Endothelial cell of umbilical vein (primary cell): ENCODE results near the gene KCTD1. TPM values are rescaled to one million over a fixed set of nuclear protein-coding genes. Genes with fewer than 3 reads are reported as not detected.

Experiments
- BruUV-seq: library from RNA; stranded (reverse); fragments of 400-500 nt; replicated peaks from 2 replicates; lab custom pipeline; 2021; lab: Mats Ljungman, UMichigan
- CTCF ChIA-PET: fragments of 300-600, 350-600 bp; sonication (Branson Sonifier 250); formaldehyde crosslinking; loops from one replicate; lab custom pipeline; 2021; ENCODE audit warnings: antibody characterized with exemption, inconsistent platforms; lab: Charles Lee
- POLR2A ChIA-PET: fragments of 300-600, 350-600 bp; sonication (Branson Sonifier 250); formaldehyde crosslinking; loops from one replicate; lab custom pipeline; 2021; ENCODE audit warnings: antibody characterized with exemption, inconsistent platforms; lab: Charles Lee
- DNase-seq: peaks from one replicate; pipeline ENCODE4 v3.0.0-alpha.2; 2011; ENCODE audit warnings: low read depth, low spot score
- FAIRE-seq: peaks from 2 replicates; lab custom pipeline; 2011; peaks lifted over from hg19 to GRCh38; lab: Jason Lieb, UNC
- H2AFZ ChIP-seq: 2 replicates; pipeline ENCODE4 v1.6.0; 2012; ENCODE audit warnings: low read depth, low read length, control low read depth, inconsistent platforms
- H3K27ac ChIP-seq: 2 replicates; pipeline ENCODE4 v1.5.1; 2011; ENCODE audit warnings: low read depth, mild to moderate bottlenecking, control low read depth, low read length, moderate library complexity; ENCODE audit not compliant: insufficient read depth
- H3K27me3 ChIP-seq, 2 experiments: 2 replicates each; pipeline versions ENCODE4 v1.6.0 to v1.6.1; 2011; ENCODE audit warnings: low read length in 2 of 2, mixed read lengths in 1 of 2; ENCODE audit not compliant: control insufficient read depth in 2 of 2, insufficient read depth in 2 of 2
- H3K36me3 ChIP-seq, 2 experiments: 2 replicates in 1 of 2; 3 replicates in 1 of 2; pipeline ENCODE4 v1.5.1; 2011; ENCODE audit warnings: low read length in 2 of 2, mild to moderate bottlenecking in 1 of 2, moderate library complexity in 1 of 2; ENCODE audit not compliant: control insufficient read depth in 2 of 2, insufficient read depth in 2 of 2; ENCODE audit errors: extremely low read depth in 1 of 2
- H3K4me1 ChIP-seq: 3 replicates; pipeline ENCODE4 v1.5.1; 2011; ENCODE audit warnings: mild to moderate bottlenecking, low read length; ENCODE audit not compliant: control insufficient read depth, insufficient read depth; ENCODE audit errors: extremely low read depth
- H3K4me2 ChIP-seq: 2 replicates; pipeline ENCODE4 v1.6.1; 2011; ENCODE audit warnings: low read length, control low read depth, mixed read lengths; ENCODE audit not compliant: insufficient read depth
- H3K4me3 ChIP-seq, 3 experiments: fragments of 200-600 bp in 1 of 3; sonication (generic), shearing (Covaris generic) in 1 of 3; replicated peaks in 1 of 3; 2 replicates each; pipeline ENCODE4 v1.5.1; 2011 to 2016; ENCODE audit warnings: control low read depth in 3 of 3, low read length in 3 of 3, mild to moderate bottlenecking in 2 of 3, inconsistent platforms in 1 of 3, low read depth in 1 of 3, moderate library complexity in 1 of 3; ENCODE audit not compliant: insufficient read depth in 1 of 3
- H3K79me2 ChIP-seq: 2 replicates; pipeline ENCODE4 v1.6.0; 2012; ENCODE audit warnings: low read length, inconsistent platforms; ENCODE audit not compliant: control insufficient read depth, insufficient read depth
- H3K9ac ChIP-seq: replicated peaks from 2 replicates; pipeline ENCODE3; 2011; ENCODE audit warnings: low read length, control low read depth; ENCODE audit not compliant: insufficient read depth; ENCODE audit errors: extremely low read depth
- H3K9me1 ChIP-seq: replicated peaks from 3 replicates; pipeline ENCODE4 v1.6.0; 2011; ENCODE audit warnings: mild to moderate bottlenecking, low read length; ENCODE audit not compliant: control insufficient read depth, insufficient read depth; ENCODE audit errors: extremely low read depth
- H3K9me3 ChIP-seq: replicated peaks from 2 replicates; pipeline ENCODE4 v1.5.1; 2012; ENCODE audit warnings: low read length, inconsistent platforms; ENCODE audit not compliant: control insufficient read depth, insufficient read depth
- H4K20me1 ChIP-seq: replicated peaks from 2 replicates; pipeline ENCODE3; 2011; ENCODE audit warnings: mild to moderate bottlenecking, low read length; ENCODE audit not compliant: control insufficient read depth, insufficient read depth; ENCODE audit errors: extremely low read depth
- CTCF ChIP-seq, 2 donors: IDR thresholded peaks; 1 replicate in 1 of 2; 2 replicates in 1 of 2; pipeline ENCODE4 v1.5.1; 2011; ENCODE audit warnings: low read length in 2 of 2, mild to moderate bottlenecking in 2 of 2, moderate library complexity in 2 of 2, control low read depth in 1 of 2, inconsistent platforms in 1 of 2, low read depth in 1 of 2; ENCODE audit not compliant: insufficient read depth in 1 of 2; ENCODE audit errors: extremely low read depth in 1 of 2
- EZH2 ChIP-seq: IDR thresholded peaks from 2 replicates; pipeline ENCODE4 v1.6.1; 2012; ENCODE audit warnings: borderline replicate concordance, low read depth, mild to moderate bottlenecking, moderate library complexity, low read length, inconsistent platforms; ENCODE audit not compliant: severe bottlenecking
- FOS ChIP-seq: IDR thresholded peaks from 2 replicates; pipeline ENCODE4 v1.6.1; 2011; ENCODE audit warnings: mild to moderate bottlenecking, low read length, moderate library complexity, borderline replicate concordance; ENCODE audit not compliant: insufficient read depth
- GATA2 ChIP-seq: IDR thresholded peaks from 2 replicates; pipeline ENCODE4 v1.7.0; 2011; ENCODE audit warnings: low read depth, mild to moderate bottlenecking, moderate library complexity, mixed read lengths, low read length; ENCODE audit not compliant: insufficient read length, insufficient read depth
- JUN ChIP-seq: IDR thresholded peaks from 2 replicates; pipeline ENCODE4 v1.6.1; 2011; ENCODE audit warnings: borderline replicate concordance, low read depth; ENCODE audit not compliant: insufficient read length, insufficient read depth
- MYC ChIP-seq: IDR thresholded peaks from one replicate; pipeline ENCODE4 v1.6.1; 2011; ENCODE audit warnings: mild to moderate bottlenecking, low read depth, low read length
- POLR2A ChIP-seq: IDR thresholded peaks from 2 replicates; pipeline ENCODE4 v1.6.1; 2012; ENCODE audit warnings: low read depth, mild to moderate bottlenecking, control low read depth, low read length
- POLR2AphosphoS5 ChIP-seq: IDR thresholded peaks from 2 replicates; pipeline ENCODE4 v1.6.1; 2012; ENCODE audit warnings: low read depth, mild to moderate bottlenecking, control low read depth, low read length, moderate library complexity; ENCODE audit not compliant: insufficient read depth
- dilution Hi-C: fragments of 300-500 bp; cut with MboI; formaldehyde crosslinking; loops from one replicate; pipeline ENCODE4 v1.15.0; 2019; ENCODE audit warnings: low sequenced_read_pairs; ENCODE audit not compliant: extremely low pct_ligation_motif_present
- intact Hi-C: fragments of 100-400 bp; cut with micrococcal nuclease; formaldehyde crosslinking; loops from one replicate; pipeline ENCODE4 v1.10.0; 2022
- polyA plus RNA-seq, 4 experiments: library from polyadenylated mRNA; depleted of rRNA in 3 of 4; stranded (reverse) in 3 of 4; unstranded in 1 of 4; fragments of >200 nt; gene quantifications; 2 replicates each; pipeline versions ENCODE4 v1.2.1 to v1.2.3, GENCODE V29; 2011 to 2012; ENCODE audit warnings: missing spikeins in 1 of 4
- total RNA-seq: library from RNA; stranded (reverse); gene quantifications from 2 replicates; pipeline ENCODE4 v1.2.3, GENCODE V29; 2021
- TF ChIP-seq, protein P1 (sequence below): IDR thresholded peaks from 2 replicates; pipeline ENCODE4 v1.6.1; 2011; ENCODE audit not compliant: insufficient read depth, insufficient read length

KCTD1 gene
- total and polyA plus RNA-seq, 2 donors (not counting 3 experiments of a cell fraction or from before 2014, with no cell fraction given), result 6.1 to 12.1 TPM

GRCh38 chr18:26471027-26471426 lies 77.3 kb downstream of the KCTD1 start:
- FAIRE-seq, result no peak
- POLR2A ChIA-PET, result no interaction called here

More at GRCh38 chr18:26471027-26471426, 77.3 kb downstream of the KCTD1 start:
- intact Hi-C loops (no loop called here), dilution Hi-C loops (no loop called here)
- TF ChIP-seq GATA2 (no peak), FOS (no peak), POLR2AphosphoS5 (no peak), JUN (no peak), MYC (no peak), EZH2 (no peak), CTCF (IDR thresholded peaks at IDR 0.05; ENCODE audit: extremely low read depth in 1 of 2, insufficient read depth in 1 of 2, low read depth in 1 of 2, low read length in 2 of 2) (no peak), POLR2A (no peak)
- TF ChIP-seq, protein P1, sequence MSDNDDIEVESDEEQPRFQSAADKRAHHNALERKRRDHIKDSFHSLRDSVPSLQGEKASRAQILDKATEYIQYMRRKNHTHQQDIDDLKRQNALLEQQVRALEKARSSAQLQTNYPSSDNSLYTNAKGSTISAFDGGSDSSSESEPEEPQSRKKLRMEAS, result no peak
- no peak overlapping the region for H2AFZ ChIP-seq
- H3K4me3 ChIP-seq, result no peak overlapping the region
- no TSS peak for BruUV-seq
- H3K9me3 ChIP-seq, result no peaks in the 10 kb centered on the region
- H3K9me1 ChIP-seq, result no peaks in the 10 kb centered on the region
- no peaks in the 10 kb centered on the region for H4K20me1 ChIP-seq
- no peaks in the 10 kb centered on the region for H3K27me3 ChIP-seq
- H3K9ac ChIP-seq, result no peak overlapping the region
- H3K79me2 ChIP-seq, result no peaks in the 10 kb centered on the region
- no peaks in the 10 kb centered on the region for H3K4me1 ChIP-seq
- H3K27ac ChIP-seq, result no peak overlapping the region
- CTCF ChIA-PET, result interaction anchor here (1.4 kb wide), 2 partner anchors 9 to 10 kb away, joined by 3 to 4 read pairs; no protein-coding TSS in a partner anchor
- no peak overlapping the region for H3K4me2 ChIP-seq
- H3K36me3 ChIP-seq, result no peaks in the 10 kb centered on the region
- no peak for DNase-seq
